ENCODE measurements around the gene FBXL16. TPM values are rescaled to one million over a fixed set of nuclear protein-coding genes. Genes with fewer than 3 reads are reported as not detected.
A peak's percentile ranks its signal among the peaks of the same experiment; 100 is the strongest.

Gene FBXL16
- total RNA-seq, 4 donors from 2014 or later = 5.8 to 7.5 (median 6.9) TPM

GRCh38 chr16:670485-671352, 34.9 kb downstream of the FBXL16 start:
- Histone ChIP-seq H3K9me3 (no peaks in the 10 kb centered on the region), H3K27ac (no peak overlapping the region), H3K36me3 (peaks cover 33 to 44% of the 10 kb centered on the region in 2 donors), H3K4me1 (peaks cover 12 to 24% of the 10 kb centered on the region in 2 donors), H3K27me3 (no peaks in the 10 kb centered on the region), H3K4me3 (replicated peaks in 1 of 3) (no peak overlapping the region)
- no peak for TF ChIP-seq CTCF (IDR thresholded peaks at IDR 0.05)
- no peak for TF ChIP-seq POLR2A (IDR thresholded peaks at IDR 0.05)
- DNase-seq = no peak
- WGBS, 2 donors = 72 to 94% methylated on average over 7 to 30 of the region's 52 CpGs
- intact Hi-C loops (cut with DNase I) = no loop called here

DNA sequence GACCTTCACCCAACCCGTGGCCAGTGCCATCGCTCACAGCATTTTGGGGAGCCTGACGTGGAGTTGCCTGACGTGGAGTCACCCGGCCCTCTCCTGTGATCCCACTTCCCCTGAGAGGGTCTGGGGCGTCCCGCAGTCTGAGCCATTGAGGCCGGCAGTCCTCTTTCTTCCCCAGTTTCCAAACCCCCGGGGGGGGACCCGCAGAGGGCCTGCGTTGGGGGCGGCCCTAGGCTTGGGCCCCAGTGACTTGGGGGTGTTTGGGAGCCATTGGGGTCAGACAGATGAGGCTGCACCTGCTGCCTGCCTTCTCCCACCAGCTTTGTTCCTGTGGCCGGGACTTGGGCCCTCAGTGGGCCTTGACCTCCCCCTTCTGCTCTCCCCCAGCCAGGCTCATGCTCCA, 35.9 kb downstream of the FBXL16 start:
- no peak overlapping the region for H3K4me3 ChIP-seq (replicated peaks in 1 of 3)
- peaks cover 33 to 44% of the 10 kb centered on the region in 2 donors for H3K36me3 ChIP-seq
- H3K9me3 ChIP-seq = no peaks in the 10 kb centered on the region
- H3K27me3 ChIP-seq = no peaks in the 10 kb centered on the region
- no peak for TF ChIP-seq POLR2A (IDR thresholded peaks at IDR 0.05)
- no peak for TF ChIP-seq CTCF (IDR thresholded peaks at IDR 0.05)
- 97 to 100% methylated on average over 2 to 8 of the region's 13 CpGs for WGBS, 2 donors
- DNase-seq = no peak
- H3K27ac ChIP-seq = no peak overlapping the region
- intact Hi-C loops (cut with DNase I) = no loop called here
- peaks cover 8 to 14% of the 10 kb centered on the region in 2 donors for H3K4me1 ChIP-seq

DNA sequence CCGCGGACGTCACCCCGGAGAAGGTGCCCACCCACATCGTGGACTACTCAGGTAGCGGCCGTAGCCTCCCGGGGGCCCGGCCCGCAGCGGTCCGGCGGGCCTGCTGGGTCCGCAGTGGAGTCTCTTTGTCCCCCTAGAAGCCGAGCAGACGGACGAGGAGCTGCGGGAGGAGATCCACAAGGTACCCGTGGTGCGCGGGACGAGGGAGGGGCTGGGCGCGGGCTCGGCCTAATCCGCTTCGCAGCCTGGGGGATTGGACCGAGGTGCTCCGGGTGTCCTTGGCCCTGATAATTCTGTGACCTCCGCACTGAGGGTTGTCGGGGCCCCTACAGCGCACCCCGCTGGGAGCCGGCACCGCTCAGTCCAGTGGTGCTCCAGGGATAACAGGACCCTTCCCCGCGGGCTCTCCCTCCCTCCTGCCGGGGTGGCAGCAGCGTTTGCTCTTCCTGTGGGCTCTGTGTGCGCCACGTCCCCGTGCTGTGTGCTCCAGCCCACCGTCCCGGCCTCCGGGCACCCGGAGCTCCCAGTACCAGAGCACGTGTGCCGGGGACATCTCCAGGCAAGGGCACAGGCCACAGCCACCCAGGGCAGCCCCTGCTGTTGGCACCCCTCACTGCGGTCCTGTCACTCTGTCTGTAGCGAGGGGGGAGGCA, 37.0 kb downstream of the FBXL16 start:
- peak overlapping the region; percentile 70 to 80 (median 72) for H3K27ac ChIP-seq
- peak overlapping the region; percentile 72 to 94 (median 75) for H3K4me3 ChIP-seq (replicated peaks in 1 of 3)
- WGBS, 2 donors = 5% methylated on average over 12 of the region's 50 CpGs; no CpG with 5 or more reads in 1 of the 2 donors
- intact Hi-C loops (cut with DNase I) = no loop called here
- H3K27me3 ChIP-seq = no peaks in the 10 kb centered on the region
- no peaks in the 10 kb centered on the region for H3K9me3 ChIP-seq
- no peak for DNase-seq
- H3K36me3 ChIP-seq = peaks cover 33 to 43% of the 10 kb centered on the region in 2 donors
- TF ChIP-seq POLR2A (IDR thresholded peaks at IDR 0.05) (no peak), CTCF (IDR thresholded peaks at IDR 0.05) (no peak)
- peaks cover 8 to 14% of the 10 kb centered on the region in 2 donors for H3K4me1 ChIP-seq

- H3K9me3 ChIP-seq = no peaks in the 10 kb centered on the region
- TF ChIP-seq CTCF (IDR thresholded peaks at IDR 0.05) (peak; percentile 40 to 97 (median 88)), POLR2A (IDR thresholded peaks at IDR 0.05) (peak in 1 of 2 donors; percentile 65)
- peak; percentile 92 to 93 for DNase-seq
- peaks cover 8 to 14% of the 10 kb centered on the region in 2 donors for H3K4me1 ChIP-seq
- peak within 1 kb of the TSS; percentile 72 to 94 (median 75) for H3K4me3 ChIP-seq (replicated peaks in 1 of 3)
- H3K27me3 ChIP-seq = no peaks in the 10 kb centered on the region
- peak within 1 kb of the TSS; percentile 70 to 80 (median 72) for H3K27ac ChIP-seq
- intact Hi-C loops (cut with DNase I) = no loop called here
- WGBS, 2 donors = 0 to 1% methylated on average over 2 to 24 of the region's 78 CpGs
- H3K36me3 ChIP-seq = peaks cover 31 to 37% of the 10 kb centered on the region in 2 donors
These were observed 37.7 kb downstream of the FBXL16 start, which contains the start of gene RHOT2 for GRCh38 chr16:667780-668518. RHOT2 (plus strand) TSS chr16:668132; CDS start chr16:668200, 68 bp downstream.
